Myocyte (in vitro differentiated cells): ENCODE measurements around the gene ACSBG1. TPM values are rescaled to one million over a fixed set of nuclear protein-coding genes. Genes with fewer than 3 reads are reported as not detected.
"Not testable (repeated sequence)": the region's sequence is repeated elsewhere in the genome, so short reads cannot be mapped to it uniquely, and the experiment has no call there.

ENCODE experiments used
- DNase-seq: peaks from one replicate; pipeline ENCODE4 v3.0.0-alpha.2; 2012; ENCODE audit warnings: low read depth
- total RNA-seq: library from RNA; depleted of rRNA; stranded (reverse); fragments of >200 nt; gene quantifications from 2 replicates; pipeline ENCODE4 v1.2.3, GENCODE V29; 2014

ACSBG1 gene
- total RNA-seq, 1 donor from 2014 or later: 2.9 TPM

DNA sequence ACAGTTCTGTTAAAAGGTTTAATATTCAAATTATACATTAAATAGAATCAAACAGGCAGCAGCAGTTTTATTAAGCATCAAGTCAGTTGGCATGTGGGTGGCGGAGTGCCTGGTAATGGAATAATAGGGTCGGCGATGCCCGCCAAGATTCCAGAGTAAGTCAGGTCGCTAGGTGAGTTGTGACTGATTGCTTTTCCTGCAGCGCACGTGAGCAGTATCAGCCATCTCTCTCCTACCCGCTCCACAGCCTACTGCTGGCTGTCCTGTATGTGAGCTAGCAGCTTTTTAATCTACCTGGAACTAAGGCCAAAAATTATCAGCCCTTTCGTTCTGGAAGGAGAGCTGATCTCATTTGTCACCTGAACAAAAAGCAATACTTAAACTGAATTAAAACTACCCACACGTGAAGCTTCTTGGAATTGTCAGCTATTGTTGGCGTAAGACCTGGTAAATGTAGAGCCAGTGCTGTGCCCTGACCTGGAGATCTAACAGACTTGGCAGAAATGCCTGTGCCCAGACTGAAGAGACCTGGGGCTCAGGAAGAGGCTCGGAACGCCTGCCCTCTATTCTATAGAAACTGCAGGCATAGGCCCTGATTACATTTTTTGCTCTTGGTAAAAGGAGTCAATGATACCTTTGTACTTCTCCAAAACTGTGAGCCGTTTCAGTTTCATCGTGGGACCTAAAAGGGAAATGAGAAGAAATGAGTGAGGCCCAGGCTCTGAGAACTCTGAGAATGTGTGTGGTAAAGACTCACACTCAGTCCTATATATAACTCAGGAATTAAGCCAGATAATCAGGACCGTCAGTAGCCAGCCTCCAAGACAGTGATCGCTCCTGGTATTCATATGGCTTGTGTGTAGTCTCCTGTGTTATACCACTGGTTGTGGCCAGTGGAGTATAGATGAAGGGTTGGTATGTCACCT, 63.3 kb downstream of the ACSBG1 start:
- DNase-seq: no peak

DNA sequence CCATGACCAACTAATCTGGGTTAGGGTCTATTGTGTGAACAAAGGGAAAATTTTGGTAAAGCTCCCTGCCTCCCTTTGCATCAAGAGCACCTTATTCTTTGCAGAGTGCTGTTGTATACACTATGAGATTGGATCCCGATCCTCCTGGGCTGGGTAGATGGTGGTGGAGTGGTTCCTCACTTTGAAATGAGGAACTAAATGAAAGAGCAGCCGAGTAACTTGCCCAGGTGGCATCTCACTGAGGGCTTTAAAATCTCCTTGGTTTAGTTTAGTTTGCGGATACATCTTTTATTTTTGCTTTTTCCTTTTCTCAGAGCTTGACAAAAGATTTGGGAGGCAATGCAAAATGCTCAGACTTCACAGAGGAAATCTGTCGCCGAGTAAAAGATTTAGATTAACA, 65.8 kb downstream of the ACSBG1 start:
- DNase-seq: no peak

DNA sequence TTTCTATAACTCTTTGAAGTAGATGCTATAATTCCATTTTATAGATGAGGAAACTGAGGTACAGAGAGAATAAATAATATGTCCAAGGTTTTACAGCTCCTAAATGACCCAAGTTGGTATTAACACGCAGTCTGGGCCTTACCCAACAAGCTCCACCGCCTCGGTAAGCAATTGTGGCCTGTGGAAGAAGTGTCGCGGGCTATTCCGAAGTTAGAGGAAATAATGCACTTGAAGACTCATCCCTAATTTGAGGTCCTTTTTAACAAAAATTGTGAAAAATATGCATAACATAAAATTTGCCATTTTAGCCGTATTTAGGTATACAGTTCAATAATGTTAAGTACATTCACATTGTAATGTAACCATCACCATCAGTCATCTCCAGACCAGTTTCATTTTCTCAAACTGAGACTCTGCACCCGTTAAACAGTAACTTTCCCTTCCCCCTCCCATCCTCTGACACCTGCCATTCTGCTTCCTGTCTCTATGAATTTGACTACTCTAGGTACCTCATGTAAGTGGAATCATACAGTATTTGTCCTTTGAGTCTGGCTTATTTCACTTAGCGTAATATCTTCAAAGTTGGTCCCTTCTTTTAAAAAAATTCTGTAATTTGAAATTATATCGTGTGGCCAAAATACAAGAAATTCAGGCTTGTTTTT, 67.0 kb downstream of the ACSBG1 start:
- DNase-seq: no peak

DNA sequence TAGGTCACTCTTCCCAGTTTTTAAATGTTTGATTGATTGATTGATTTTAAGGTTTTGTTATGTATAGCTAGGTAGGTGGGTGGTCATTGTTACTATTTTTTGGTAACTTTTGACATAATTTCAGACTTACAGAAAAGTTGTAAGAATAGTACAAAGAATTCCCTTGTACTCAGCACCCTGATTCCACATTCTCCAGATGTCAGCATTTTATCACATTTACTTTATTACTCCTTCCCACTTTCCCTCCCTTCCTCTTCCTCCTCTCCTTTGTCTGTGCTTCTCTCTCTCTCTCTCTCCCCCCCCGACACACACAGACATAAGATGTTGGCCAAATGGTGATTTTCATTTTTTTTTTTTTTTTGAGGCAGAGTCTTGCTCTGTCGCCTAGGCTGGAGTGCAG, 70.4 kb downstream of the ACSBG1 start:
- DNase-seq: no peak

DNA sequence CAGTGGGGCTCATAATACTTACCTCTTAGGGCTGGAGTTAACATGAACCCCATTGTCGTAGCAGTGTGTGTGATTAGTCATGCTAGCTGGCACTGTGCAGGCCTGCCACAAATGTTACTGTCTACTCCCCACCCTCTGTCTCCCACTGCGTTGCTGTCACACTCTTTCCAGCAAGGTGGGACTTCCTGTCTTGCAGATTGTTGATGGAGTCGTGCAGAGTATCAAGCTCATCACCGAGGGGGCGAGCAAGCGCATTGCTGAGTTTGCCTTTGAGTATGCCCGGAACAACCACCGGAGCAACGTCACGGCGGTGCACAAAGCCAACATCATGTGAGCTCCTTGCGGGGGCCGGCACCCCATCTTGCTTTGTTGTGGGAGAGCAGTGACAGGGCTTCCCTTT, 72.3 kb downstream of the ACSBG1 start:
- no peak for DNase-seq

DNA sequence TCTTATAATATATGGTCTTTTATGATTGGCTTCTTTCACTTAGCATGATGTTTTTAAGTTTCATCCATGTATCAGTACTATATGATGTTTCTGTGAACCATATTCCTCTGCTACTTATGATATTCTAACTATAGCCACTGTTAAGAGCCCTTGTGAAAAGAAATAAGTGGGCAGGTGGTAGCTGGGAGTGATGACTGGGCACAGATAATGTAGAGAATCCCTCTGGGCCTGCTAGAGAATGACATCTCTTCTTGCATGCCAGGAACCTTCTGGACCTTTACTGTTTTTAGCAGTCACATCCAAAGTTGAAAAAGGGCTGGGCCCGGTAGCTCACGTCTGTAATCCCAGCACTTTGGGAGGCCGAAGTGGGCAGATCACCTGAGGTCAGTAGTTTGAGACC, 75.0 kb downstream of the ACSBG1 start:
- no peak for DNase-seq

DNA sequence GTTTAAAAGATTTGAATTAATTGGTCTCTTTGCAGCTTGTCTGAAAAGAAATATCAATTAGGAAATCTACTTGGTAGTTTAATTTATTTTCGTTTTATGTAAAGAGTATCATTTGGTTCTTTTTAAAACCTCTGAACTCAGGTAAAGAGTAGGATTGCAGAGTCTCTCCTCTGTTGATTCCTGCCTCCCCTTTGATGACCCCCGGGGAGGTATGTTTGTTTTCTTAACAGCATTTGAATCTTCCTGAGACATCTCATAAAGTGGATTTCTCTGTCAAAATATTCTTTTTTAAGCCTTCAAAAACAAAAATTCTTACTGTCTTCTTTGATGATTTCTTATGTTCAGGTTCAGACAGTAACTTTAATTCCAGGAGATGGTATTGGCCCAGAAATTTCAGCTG, 77.2 kb downstream of the ACSBG1 start:
- no peak for DNase-seq

DNA sequence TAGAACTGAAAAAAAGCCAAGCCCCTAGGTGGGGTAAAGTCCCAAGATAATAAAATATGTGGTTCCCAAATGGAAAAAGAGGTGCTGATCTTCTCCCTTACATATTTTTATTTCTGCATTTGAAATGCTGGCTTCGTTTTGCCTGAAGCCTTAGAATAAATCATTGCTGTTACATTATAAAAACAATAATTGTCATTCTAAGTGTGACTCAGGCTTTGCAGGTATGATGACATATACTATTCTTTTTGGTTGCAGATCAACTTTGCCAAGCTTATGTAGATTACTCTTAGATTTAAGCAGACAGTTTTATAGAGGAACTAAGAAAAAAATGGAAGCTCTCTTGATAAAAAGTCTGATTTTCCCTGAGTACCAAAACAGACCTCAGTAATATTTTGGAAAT, 77.7 kb downstream of the ACSBG1 start:
- DNase-seq: no peak

DNA sequence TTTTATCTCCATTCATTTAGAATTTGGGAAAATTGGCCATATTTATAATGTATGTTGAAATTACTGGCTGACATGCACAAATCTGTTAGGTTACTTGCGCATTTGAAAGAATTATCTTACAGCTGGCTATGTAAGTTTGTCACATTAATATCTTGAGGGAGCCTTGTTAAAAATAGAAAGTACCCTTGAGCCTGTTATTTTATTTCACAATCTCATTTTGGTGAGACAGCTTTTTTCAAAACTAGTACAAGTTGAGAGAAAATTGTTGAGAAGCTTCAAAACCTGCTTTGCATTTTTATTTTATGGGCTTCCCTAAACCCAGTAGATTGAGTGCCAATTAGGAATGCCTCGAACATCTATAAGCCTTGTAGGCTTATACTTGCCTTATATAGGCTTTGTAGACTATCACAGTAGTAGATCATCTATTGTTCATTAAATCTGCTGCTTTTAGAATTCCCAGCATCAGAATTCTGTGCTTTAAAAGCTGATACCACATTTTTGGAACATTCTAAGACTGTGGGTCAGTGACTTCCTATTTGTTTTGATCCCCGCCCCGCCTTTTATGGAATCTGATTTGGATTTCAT, 78.9 kb downstream of the ACSBG1 start:
- DNase-seq: no peak

DNA sequence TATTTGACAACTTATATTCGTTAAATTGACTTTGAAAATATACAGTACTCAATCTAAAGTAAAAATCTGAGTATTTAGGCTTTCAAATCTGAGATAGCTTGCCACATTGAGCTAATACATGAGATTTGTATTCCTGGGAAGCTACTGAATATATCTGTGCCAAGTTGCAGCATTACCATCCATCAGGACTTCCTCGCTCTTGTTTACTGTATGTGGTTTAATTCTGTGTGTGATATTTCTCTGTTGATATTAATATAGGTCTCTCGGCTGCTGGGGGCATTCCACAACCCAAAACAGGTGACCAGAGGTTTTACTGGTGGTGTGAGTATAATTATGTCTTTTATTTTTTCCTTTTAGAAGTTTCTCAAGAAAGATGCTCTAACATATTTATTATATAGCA, 79.4 kb downstream of the ACSBG1 start:
- DNase-seq: no peak

DNA sequence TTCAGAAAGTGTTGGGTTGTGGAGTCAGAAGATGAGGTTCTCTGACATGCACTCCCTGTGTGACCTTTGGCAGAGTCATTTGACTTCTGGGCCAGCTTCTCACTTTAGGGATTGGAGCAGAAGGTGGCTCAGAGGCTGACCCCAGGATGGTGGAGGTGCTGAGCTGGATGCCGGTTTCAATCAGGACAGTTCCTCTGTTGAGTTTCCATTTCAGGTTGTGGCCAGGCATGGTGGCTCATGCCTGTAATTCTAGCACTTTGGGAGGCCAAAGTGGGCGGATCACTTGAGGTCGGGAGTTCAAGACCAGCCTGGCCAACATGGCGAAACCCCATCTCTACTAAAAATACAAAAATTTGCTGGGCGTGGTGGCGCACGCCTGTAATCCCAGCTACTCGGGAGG, 83.3 kb downstream of the ACSBG1 start:
- DNase-seq: not testable (repeated sequence)

DNA sequence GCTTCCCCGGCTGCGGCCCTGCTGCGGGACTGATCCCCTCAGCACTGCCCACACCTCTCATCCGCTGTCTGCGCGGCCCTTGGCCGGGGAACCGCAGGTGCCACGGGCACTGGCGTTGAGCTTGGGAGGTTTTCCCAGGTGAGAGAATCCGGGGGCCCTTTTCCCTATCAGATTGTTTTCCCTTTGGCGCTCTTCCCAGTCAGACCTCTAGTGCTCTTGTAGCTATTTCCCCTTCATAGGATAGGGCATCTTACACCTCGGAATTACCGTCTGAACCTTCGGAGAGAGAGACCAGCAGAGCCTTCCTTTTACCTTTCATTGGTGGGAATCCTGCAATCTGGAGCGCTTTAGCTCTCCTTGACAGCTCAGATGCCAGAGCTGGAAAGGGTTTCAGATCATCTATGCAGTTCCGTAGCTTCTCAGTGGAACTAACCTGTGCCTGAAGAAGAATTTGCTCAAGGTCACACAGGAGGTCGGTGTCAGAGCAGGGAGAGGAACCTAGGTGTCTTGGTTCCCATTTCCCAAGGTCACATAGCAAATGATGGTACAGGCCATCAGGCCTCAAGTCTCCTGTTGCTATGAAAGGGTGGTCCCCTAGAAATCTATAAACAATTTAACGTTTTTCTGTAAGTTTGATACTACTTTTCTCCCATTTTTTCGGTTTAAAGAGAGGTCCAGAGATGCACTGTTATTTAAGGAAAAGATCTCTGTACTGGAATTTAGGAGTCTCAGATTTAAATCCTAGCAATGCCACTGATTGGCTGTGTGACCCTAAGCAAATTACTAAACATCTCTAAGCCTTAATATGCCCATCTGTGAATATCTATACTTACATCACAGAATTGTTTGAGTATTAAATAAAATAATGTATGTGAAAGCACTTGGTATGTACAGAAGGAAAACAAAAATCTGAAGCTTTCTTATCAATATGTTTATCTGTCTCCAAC, 84.3 kb downstream of the ACSBG1 start:
- DNase-seq: no peak

DNA sequence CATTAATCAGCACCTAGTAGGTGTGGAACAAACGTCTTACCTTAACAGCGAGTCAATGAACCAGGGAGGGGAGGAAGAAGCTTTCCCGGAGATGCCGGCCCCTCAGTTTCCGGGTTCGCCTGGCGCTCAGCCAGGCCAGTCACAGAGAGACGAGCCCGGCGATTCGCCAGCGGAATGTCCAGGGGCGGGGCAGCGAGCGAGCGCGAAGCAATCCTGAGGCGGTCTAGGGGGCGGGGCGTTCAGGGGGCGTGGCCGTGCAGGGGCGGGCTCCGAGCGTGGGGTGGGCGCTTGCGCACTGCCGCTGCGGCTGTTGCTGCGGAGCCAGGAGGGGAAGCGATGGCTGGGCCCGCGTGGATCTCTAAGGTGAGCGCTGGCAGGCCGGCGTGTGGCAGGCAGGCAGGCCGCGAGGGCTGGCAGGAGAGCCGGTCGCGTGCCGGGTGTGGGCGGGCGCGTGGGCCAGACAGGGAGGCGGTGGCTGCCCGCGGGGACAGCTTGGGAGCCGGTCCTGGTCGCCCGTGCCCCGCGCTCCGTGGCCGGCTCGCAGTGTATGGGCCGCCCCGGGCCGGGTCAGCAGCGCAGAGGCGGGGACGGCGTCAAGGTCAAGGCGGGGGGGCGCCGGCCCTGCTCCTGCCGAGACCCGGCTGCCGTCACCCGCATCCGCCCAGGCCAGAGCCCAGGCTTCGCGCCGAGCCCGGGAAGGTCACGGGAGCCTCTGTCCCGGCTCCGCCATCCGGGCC, 85.1 kb downstream of the ACSBG1 start, which contains the start of gene IDH3A:
Gene IDH3A, plus strand, starts transcription at position 295 of the 737 bp plus-strand sequence. Its CDS starts 42 bp downstream, at position 337.
- DNase-seq: peak; percentile 98

DNA sequence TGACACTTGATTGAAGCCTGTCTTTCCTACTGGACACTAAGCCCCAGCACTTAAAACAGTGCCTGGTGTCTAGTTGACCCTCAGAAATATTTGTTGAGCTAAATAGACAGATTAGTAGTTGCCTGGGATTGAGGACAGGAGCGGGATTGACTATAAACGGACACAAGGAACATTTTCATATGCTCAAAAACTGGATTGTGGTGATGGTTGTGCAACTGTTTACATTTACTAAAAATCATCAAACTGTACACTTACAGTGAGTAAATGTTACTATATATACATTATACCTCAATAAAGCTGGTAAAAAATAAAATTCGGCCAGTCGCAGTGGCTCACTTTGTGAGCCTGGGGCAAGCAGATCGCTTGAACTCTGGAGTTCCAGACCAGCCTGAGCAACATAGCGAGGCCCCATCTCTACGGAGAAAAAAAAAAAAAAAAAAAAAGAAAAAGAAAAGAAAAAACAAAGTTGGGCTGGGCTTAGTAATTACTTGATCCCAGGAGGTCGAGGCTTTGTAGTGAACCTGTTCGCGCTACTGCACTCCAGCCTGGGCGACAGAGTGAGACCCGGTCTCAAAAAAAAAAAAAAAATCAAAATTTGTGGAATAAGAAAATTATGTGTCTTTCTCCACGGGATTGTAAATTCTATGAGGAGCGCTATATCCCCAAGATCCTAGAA, 85.8 kb downstream of the ACSBG1 start:
- DNase-seq: no peak

DNA sequence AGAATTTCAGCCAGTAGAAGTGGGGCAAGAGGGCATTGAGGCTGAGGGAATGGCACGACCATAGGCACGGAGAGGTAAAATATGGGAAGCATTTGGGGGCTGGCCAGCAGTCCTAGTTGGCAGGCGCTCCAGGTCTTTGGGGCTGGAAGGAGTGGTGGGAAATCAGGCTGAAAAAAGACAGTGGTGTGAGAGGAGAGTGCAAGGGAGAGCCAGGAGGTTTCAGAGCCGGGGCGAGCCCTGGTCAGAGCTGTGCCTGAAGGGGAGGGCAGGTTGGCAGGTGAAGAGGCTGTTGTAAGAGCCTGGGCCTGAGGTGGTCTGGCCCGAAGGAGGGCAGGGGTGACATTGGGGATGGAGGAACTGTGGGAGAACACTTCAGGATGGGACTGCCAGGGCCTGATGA, 86.8 kb downstream of the ACSBG1 start:
- DNase-seq: no peak

DNA sequence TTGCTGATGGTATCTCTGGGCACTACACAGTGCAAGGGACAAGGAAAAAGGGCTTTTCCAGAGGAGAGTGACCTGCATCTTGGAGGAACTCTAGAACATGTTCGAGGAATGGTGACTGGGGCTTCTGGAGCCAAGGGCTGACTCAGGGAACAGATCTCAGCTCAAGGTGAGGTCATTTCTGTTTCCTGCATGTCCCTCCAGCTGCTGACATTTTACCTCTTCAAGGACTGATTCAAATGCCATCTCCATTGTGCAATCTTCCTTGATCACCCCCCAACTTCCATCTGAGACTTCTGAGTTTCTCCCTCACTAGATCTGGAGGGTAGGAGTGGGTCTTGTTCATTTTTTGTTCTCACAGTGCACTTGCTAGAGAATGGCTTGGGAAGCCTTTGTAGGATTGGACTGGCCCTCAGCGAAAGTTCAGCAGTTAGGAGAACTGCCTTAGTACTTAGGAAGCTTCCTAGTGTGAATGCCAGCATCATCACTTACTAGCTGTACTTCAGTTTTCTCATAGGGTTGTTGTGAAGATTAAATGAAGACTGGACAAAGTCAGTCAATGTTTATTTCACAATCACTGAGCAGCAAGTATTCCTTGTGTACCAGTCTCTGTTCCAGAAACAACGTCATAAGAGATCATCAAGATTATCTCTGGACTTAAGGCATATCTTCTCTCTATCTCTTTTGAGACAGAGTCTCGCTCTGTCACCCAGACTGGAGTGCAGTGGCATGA, 87.8 kb downstream of the ACSBG1 start:
- DNase-seq: no peak

DNA sequence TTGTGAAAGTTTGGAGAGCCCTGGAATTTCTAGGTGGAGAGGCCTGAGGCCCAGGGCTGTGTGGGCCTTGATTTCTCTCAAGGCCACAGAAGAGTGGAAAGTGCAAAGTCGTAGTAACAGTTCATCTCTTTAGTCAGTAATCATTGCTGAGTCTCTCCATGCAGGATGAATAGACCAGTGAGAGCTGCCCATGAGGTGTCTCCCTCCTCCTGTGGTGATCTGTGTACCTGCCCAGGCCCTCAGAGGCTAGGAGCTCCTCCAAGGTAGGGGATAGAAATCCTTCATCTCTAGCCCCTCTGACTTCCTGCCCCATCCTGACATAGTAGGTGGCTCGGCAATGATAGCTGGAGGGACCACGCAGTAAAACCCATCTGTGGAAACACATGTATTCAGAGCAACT, 92.0 kb downstream of the ACSBG1 start:
- DNase-seq: no peak

DNA sequence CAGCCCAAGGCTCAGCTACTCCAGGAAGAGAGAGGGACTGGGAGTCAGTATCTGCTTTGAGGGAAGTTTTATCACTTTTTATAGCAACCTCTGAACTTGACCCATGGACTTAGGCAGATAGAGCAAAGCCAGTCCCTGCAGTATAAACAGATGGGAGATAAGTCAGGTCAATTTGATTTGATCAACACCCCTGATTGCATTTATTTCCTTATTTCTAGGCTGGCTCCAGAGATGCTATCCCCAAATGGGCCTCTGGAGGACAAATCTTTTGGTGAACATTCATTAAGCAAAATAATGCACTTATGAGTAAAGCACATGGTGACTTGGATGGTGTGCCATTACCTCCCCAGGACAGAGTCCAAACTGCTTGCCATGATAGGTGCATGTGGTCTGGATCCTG, 94.1 kb downstream of the ACSBG1 start:
- no peak for DNase-seq

DNA sequence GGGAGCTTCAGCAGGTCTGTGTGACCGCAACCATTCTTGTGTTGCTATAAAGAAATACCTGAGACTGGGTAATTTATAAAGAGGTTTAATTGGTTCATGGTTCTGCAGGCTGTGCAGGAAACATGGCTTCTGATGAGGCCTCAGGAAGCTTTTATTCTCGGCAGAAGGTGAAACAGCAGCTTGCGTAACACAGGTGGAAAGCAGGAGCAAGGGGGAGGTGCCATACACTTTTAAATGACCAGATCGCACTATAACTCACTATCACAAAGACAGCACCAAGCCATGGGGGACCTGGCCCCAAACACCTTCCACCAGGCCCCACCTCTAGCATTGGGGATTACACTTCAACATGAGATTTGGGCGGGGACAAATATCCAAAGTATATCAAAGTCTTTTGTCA, 94.8 kb downstream of the ACSBG1 start:
- no peak for DNase-seq
